HCT116 (cell line): ENCODE data around the gene ATP1A1. TPM values are rescaled to one million over a fixed set of nuclear protein-coding genes. Genes with fewer than 3 reads are reported as not detected.

Experiments used
- ATAC-seq: fragments of 200-7000 bp; cut with Tn5 transposase; 2 replicates; pipeline ENCODE4 v1.9.1; 2020; ENCODE audit warnings: mild to moderate bottlenecking, moderate library complexity
- BruUV-seq: library from RNA; stranded (reverse); fragments of 400-500 nt; replicated peaks from 2 replicates; lab custom pipeline; 2021; lab: Mats Ljungman, UMichigan
- CTCF ChIA-PET: fragments of 300-600 bp; sonication (Branson Sonifier 250); formaldehyde crosslinking; loops from one replicate; lab custom pipeline; 2021; ENCODE audit warnings: antibody characterized with exemption; lab: Charles Lee
- POLR2A ChIA-PET: fragments of 300-600, 350-600 bp; sonication (Branson Sonifier 250); formaldehyde crosslinking; loops from one replicate; lab custom pipeline; 2021; ENCODE audit warnings: antibody characterized with exemption; lab: Charles Lee
- RAD21 ChIA-PET, 2 experiments: fragments of 300-600 bp; sonication (Branson Sonifier 250); formaldehyde crosslinking; loops; one replicate each; lab custom pipeline; 2023; ENCODE audit warnings: low total read pairs in 2 of 2; ENCODE audit not compliant: uncharacterized antibody in 2 of 2, unreplicated experiment in 2 of 2, low non-redundant PET in 1 of 2; lab: Charles Lee
- DNase-seq: peaks from one replicate; pipeline ENCODE4 v3.0.0-alpha.2; 2010; ENCODE audit warnings: low read depth, low spot score
- H2AFZ ChIP-seq: fragments of 200-600 bp; shearing (Covaris generic), sonication (generic); 2 replicates; pipeline ENCODE4 v1.6.1; 2017; ENCODE audit warnings: low read depth, mixed run types, mixed read lengths, antibody characterized with exemption, low read length; ENCODE audit not compliant: poor library complexity, severe bottlenecking
- H3K27ac ChIP-seq: 2 replicates; pipeline ENCODE4 v1.5.1; 2012; ENCODE audit warnings: low read depth, low read length
- H3K27me3 ChIP-seq: fragments of 200-600 bp; sonication (generic); 2 replicates; pipeline ENCODE4 v1.6.1; 2016; ENCODE audit warnings: mixed run types, low read length, mixed read lengths; ENCODE audit not compliant: insufficient read depth
- H3K36me3 ChIP-seq, 2 experiments: fragments of 200-500 bp in 1 of 2; fragments of 200-600 bp in 1 of 2; sonication (Bioruptor generic) in 1 of 2; sonication (generic) in 1 of 2; 2 replicates each; pipeline versions ENCODE4 v1.5.1 to v1.6.1; 2014 to 2016; ENCODE audit warnings: low read length in 2 of 2, inconsistent platforms in 1 of 2, mixed read lengths in 1 of 2, mixed run types in 1 of 2; ENCODE audit not compliant: insufficient read depth in 2 of 2, control insufficient read depth in 1 of 2
- H3K4me1 ChIP-seq, 2 experiments: fragments of 200-600 bp in 1 of 2; sonication (generic) in 1 of 2; 2 replicates each; pipeline versions ENCODE4 v1.5.1 to v1.6.1; 2012 to 2017; ENCODE audit warnings: low read length in 2 of 2, inconsistent platforms in 1 of 2, mild to moderate bottlenecking in 1 of 2, mixed read lengths in 1 of 2, mixed run types in 1 of 2, moderate library complexity in 1 of 2; ENCODE audit not compliant: insufficient read depth in 2 of 2, control insufficient read depth in 1 of 2
- H3K4me2 ChIP-seq: fragments of 200-600 bp; sonication (generic); 2 replicates; pipeline ENCODE4 v1.6.1; 2017; ENCODE audit warnings: mixed run types, low read length, mixed read lengths
- H3K4me3 ChIP-seq, 2 experiments: fragments of 200-600 bp in 1 of 2; sonication (generic) in 1 of 2; replicated peaks in 1 of 2; 2 replicates each; pipeline ENCODE4 v1.5.1; 2011 to 2016; ENCODE audit warnings: low read length in 2 of 2, control low read depth in 1 of 2, low read depth in 1 of 2, mild to moderate bottlenecking in 1 of 2, mixed read lengths in 1 of 2, mixed run types in 1 of 2
- H3K79me2 ChIP-seq: fragments of 200-600 bp; sonication (generic); 2 replicates; pipeline ENCODE4 v1.6.1; 2017; ENCODE audit warnings: mild to moderate bottlenecking, mixed run types, low read length, moderate library complexity, mixed read lengths; ENCODE audit not compliant: insufficient read depth
- H3K9ac ChIP-seq: fragments of 200-600 bp; sonication (generic); 2 replicates; pipeline ENCODE4 v1.6.1; 2016; ENCODE audit warnings: low read length, mixed read lengths
- H3K9me2 ChIP-seq: fragments of 200-600 bp; sonication (generic), shearing (Covaris generic); 2 replicates; pipeline ENCODE4 v1.6.1; 2017; ENCODE audit warnings: mixed run types, mild to moderate bottlenecking, moderate library complexity; ENCODE audit not compliant: insufficient read depth
- H3K9me3 ChIP-seq, 2 experiments: fragments of 200-500 bp in 1 of 2; fragments of 200-600 bp in 1 of 2; sonication (Bioruptor generic) in 1 of 2; sonication (generic) in 1 of 2; 2 replicates each; pipeline ENCODE4 v1.6.1; 2014 to 2017; ENCODE audit warnings: low read length in 2 of 2, mixed read lengths in 2 of 2, inconsistent platforms in 1 of 2, low read depth in 1 of 2, mild to moderate bottlenecking in 1 of 2, mixed run types in 1 of 2, moderate library complexity in 1 of 2; ENCODE audit not compliant: control insufficient read depth in 1 of 2, insufficient read depth in 1 of 2
- H4K20me1 ChIP-seq: fragments of 200-600 bp; sonication (generic), shearing (Covaris generic); 2 replicates; pipeline ENCODE4 v1.6.1; 2017; ENCODE audit warnings: mixed run types, mild to moderate bottlenecking, moderate library complexity; ENCODE audit not compliant: insufficient read depth
- CEBPB ChIP-seq: IDR thresholded peaks from 2 replicates; pipeline ENCODE4 v1.6.1; 2012; ENCODE audit warnings: low read depth
- EGR1 ChIP-seq: IDR thresholded peaks from 2 replicates; pipeline ENCODE4 v1.6.1; 2012; ENCODE audit warnings: low read depth
- ELF1 ChIP-seq: IDR thresholded peaks from 2 replicates; pipeline ENCODE4 v1.6.1; 2012; ENCODE audit warnings: low read depth, borderline replicate concordance
- EZH2 ChIP-seq: fragments of 200-600 bp; sonication (generic); IDR thresholded peaks from 2 replicates; pipeline ENCODE4 v1.6.1; 2017; ENCODE audit warnings: antibody characterized with exemption, mixed run types
- EZH2phosphoT487 ChIP-seq: fragments of 200-600 bp; IDR thresholded peaks from 2 replicates; pipeline ENCODE4 v1.6.1; 2018; ENCODE audit warnings: antibody characterized with exemption, borderline replicate concordance
- JUND ChIP-seq: IDR thresholded peaks from 2 replicates; pipeline ENCODE4 v1.6.1; 2012
- POLR2AphosphoS5 ChIP-seq: IDR thresholded peaks from 2 replicates; pipeline ENCODE4 v1.6.1; 2011; ENCODE audit warnings: mild to moderate bottlenecking, low read depth, low read length, moderate library complexity
- RAD21 ChIP-seq: IDR thresholded peaks from 2 replicates; pipeline ENCODE4 v1.6.1; 2012; ENCODE audit warnings: low read depth, mild to moderate bottlenecking
- SIN3A ChIP-seq: IDR thresholded peaks from 2 replicates; pipeline ENCODE4 v1.6.1; 2012; ENCODE audit warnings: low read depth
- TCF7L2 ChIP-seq: IDR thresholded peaks from 2 replicates; pipeline ENCODE4 v1.7.0; 2011; ENCODE audit warnings: borderline replicate concordance, inconsistent platforms; ENCODE audit not compliant: insufficient read depth, insufficient read length; ENCODE audit errors: extremely low read depth
- YY1 ChIP-seq: IDR thresholded peaks from 2 replicates; pipeline ENCODE4 v1.6.1; 2011; ENCODE audit warnings: low read length, low read depth, moderate library complexity, mild to moderate bottlenecking; ENCODE audit not compliant: insufficient replicate concordance; ENCODE audit errors: extremely low read depth
- ZFX ChIP-seq: fragments of 450-650 bp; IDR thresholded peaks from 2 replicates; pipeline ENCODE4 v1.6.1; 2017
- intact Hi-C: fragments of 100-400 bp; cut with micrococcal nuclease; formaldehyde crosslinking; loops from 2 replicates; pipeline ENCODE4 v1.10.0; 2022
- total RNA-seq: library from RNA; stranded (reverse); gene quantifications from one replicate; pipeline ENCODE4 v1.2.1, GENCODE V29; 2021; ENCODE audit not compliant: unreplicated experiment
- TF ChIP-seq, protein P1 (sequence below): IDR thresholded peaks from 2 replicates; pipeline ENCODE4 v1.6.1; 2011; ENCODE audit warnings: mild to moderate bottlenecking, low read length, moderate library complexity; ENCODE audit not compliant: insufficient replicate concordance; ENCODE audit errors: extremely low read depth
- TF ChIP-seq, protein P2 (sequence below): IDR thresholded peaks from 2 replicates; pipeline ENCODE4 v1.6.1; 2012; ENCODE audit warnings: low read depth
- TF ChIP-seq, protein P3 (sequence below): IDR thresholded peaks from 2 replicates; pipeline ENCODE4 v1.6.1; 2012
- TF ChIP-seq, protein P4 (sequence below): IDR thresholded peaks from 2 replicates; pipeline ENCODE4 v1.6.1; 2012

The ATP1A1 gene
- total RNA-seq, 1 experiment from 2014 or later = 290 TPM

DNA sequence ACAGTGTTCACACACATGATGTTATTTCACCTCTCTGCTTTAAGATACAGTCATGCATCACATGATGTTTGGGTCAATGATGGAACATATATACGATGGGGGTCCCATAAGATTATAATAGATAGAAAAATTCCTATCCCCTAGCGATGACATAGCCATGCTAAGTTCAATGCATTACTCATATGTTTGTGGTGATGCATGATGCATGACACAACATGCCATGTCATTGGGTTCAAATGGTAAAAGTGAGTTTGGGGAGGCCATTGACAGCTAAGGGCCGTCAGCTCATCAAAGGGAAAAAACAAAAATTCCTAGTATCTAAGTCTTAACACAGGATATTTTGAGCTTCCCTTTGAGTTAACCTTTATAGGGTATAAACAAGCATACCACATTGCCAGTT lies 73.6 kb downstream of the ATP1A1 start (continued):
- TF ChIP-seq EZH2phosphoT487 (no peak), EZH2 (no peak)
- TF ChIP-seq, protein P1, sequence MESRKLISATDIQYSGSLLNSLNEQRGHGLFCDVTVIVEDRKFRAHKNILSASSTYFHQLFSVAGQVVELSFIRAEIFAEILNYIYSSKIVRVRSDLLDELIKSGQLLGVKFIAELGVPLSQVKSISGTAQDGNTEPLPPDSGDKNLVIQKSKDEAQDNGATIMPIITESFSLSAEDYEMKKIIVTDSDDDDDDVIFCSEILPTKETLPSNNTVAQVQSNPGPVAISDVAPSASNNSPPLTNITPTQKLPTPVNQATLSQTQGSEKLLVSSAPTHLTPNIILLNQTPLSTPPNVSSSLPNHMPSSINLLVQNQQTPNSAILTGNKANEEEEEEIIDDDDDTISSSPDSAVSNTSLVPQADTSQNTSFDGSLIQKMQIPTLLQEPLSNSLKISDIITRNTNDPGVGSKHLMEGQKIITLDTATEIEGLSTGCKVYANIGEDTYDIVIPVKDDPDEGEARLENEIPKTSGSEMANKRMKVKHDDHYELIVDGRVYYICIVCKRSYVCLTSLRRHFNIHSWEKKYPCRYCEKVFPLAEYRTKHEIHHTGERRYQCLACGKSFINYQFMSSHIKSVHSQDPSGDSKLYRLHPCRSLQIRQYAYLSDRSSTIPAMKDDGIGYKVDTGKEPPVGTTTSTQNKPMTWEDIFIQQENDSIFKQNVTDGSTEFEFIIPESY = no peak

DNA sequence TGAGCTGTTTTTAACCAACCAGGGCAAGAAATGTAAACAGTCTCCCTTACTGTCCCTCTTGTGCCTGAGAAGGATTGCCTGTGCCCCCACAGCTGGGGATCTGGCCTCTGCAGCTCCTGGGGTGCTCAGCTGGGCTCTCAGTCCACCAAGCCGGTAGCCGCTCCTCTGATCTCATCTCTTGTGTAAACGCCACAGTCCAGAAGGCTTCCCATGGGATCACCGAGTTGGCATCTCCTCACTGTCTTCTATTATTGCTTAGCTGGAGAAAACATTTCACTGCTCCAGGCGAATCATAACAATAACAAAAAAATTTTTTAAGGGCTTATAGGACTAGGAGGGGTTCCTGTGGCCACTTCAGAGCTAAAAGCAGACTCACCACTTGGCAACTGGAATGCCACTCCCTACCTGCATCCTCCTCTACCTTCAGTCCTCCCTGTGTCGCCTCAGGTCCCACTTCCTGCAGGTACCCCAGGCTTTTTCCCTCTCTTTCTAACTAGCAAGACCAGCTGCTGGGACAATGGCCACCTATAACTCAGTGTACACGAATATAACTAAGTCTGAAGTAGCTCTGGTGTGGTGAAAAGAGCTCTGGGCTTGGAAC lies 75.8 kb downstream of the ATP1A1 start:
- Histone ChIP-seq H3K9me2 (no peaks in the 10 kb centered on the region), H2AFZ (no peak overlapping the region), H3K4me2 (no peak overlapping the region), H3K27me3 (no peaks in the 10 kb centered on the region), H3K79me2 (no peaks in the 10 kb centered on the region), H3K4me3 (no peak overlapping the region), H3K4me1 (no peaks in the 10 kb centered on the region), H3K9me3 (no peaks in the 10 kb centered on the region), H4K20me1 (no peaks in the 10 kb centered on the region), H3K27ac (no peak overlapping the region), H3K9ac (no peak overlapping the region), H3K36me3 (no peaks in the 10 kb centered on the region)
- RAD21 ChIA-PET = no interaction called here
- DNase-seq (no peak), ATAC-seq (no peak)
- TF ChIP-seq CEBPB = no peak
- no peak for TF ChIP-seq JUND
- TF ChIP-seq, protein P2, sequence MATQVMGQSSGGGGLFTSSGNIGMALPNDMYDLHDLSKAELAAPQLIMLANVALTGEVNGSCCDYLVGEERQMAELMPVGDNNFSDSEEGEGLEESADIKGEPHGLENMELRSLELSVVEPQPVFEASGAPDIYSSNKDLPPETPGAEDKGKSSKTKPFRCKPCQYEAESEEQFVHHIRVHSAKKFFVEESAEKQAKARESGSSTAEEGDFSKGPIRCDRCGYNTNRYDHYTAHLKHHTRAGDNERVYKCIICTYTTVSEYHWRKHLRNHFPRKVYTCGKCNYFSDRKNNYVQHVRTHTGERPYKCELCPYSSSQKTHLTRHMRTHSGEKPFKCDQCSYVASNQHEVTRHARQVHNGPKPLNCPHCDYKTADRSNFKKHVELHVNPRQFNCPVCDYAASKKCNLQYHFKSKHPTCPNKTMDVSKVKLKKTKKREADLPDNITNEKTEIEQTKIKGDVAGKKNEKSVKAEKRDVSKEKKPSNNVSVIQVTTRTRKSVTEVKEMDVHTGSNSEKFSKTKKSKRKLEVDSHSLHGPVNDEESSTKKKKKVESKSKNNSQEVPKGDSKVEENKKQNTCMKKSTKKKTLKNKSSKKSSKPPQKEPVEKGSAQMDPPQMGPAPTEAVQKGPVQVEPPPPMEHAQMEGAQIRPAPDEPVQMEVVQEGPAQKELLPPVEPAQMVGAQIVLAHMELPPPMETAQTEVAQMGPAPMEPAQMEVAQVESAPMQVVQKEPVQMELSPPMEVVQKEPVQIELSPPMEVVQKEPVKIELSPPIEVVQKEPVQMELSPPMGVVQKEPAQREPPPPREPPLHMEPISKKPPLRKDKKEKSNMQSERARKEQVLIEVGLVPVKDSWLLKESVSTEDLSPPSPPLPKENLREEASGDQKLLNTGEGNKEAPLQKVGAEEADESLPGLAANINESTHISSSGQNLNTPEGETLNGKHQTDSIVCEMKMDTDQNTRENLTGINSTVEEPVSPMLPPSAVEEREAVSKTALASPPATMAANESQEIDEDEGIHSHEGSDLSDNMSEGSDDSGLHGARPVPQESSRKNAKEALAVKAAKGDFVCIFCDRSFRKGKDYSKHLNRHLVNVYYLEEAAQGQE = no peak
- no peak for TF ChIP-seq YY1
- TF ChIP-seq, protein P1 = no peak
- TF ChIP-seq SIN3A = no peak
- no peak for TF ChIP-seq ELF1
- no peak for TF ChIP-seq ZFX
- TF ChIP-seq, protein P3, sequence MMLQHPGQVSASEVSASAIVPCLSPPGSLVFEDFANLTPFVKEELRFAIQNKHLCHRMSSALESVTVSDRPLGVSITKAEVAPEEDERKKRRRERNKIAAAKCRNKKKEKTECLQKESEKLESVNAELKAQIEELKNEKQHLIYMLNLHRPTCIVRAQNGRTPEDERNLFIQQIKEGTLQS = no peak
- no peak for TF ChIP-seq EZH2
- TF ChIP-seq POLR2AphosphoS5 = no peak
- TF ChIP-seq, protein P4, sequence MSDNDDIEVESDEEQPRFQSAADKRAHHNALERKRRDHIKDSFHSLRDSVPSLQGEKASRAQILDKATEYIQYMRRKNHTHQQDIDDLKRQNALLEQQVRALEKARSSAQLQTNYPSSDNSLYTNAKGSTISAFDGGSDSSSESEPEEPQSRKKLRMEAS = no peak
- TF ChIP-seq EGR1 = no peak
- TF ChIP-seq TCF7L2 = no peak
- no peak for TF ChIP-seq RAD21
- POLR2A ChIA-PET = no interaction called here
- intact Hi-C loops = no loop called here
- CTCF ChIA-PET = no interaction called here
- BruUV-seq = no TSS peak
